Caco-2 (cell line): Measurements from ENCODE around the gene DIS3L2. TPM values are rescaled to one million over a fixed set of nuclear protein-coding genes. Genes with fewer than 3 reads are reported as not detected.

Experiments used
- BruUV-seq: library from RNA; stranded (reverse); fragments of 400-500 nt; replicated peaks from 2 replicates; lab custom pipeline; 2021; lab: Mats Ljungman, UMichigan
- CTCF ChIA-PET: fragments of 300-600 bp; sonication (Branson Sonifier 250); formaldehyde crosslinking; loops from one replicate; lab custom pipeline; 2022; ENCODE audit warnings: antibody characterized with exemption; lab: Charles Lee
- POLR2A ChIA-PET: fragments of 300-600 bp; sonication (Branson Sonifier 250); formaldehyde crosslinking; loops from one replicate; lab custom pipeline; 2022; ENCODE audit warnings: antibody characterized with exemption; lab: Charles Lee
- DNase-seq, 2 experiments: peaks; one replicate each; pipeline versions ENCODE4 v3.0.0 to v3.0.0-alpha.2; 2020 to 2022
- H3K27me3 ChIP-seq: replicated peaks from 2 replicates; pipeline ENCODE4 v1.6.0; 2011; ENCODE audit warnings: low read length; ENCODE audit not compliant: control insufficient read depth, insufficient read depth
- H3K36me3 ChIP-seq: 2 replicates; pipeline ENCODE4 v1.5.1; 2011; ENCODE audit warnings: low read length; ENCODE audit not compliant: control insufficient read depth, insufficient read depth
- H3K4me1 ChIP-seq: fragments of 250-450 bp; sonication (Bioruptor Pico); 2 replicates; pipeline ENCODE4 v1.5.1; 2020; ENCODE audit warnings: mild to moderate bottlenecking
- H3K4me3 ChIP-seq: 2 replicates; pipeline ENCODE4 v1.5.1; 2011; ENCODE audit warnings: low read depth, mild to moderate bottlenecking, control low read depth, low read length
- H3K9me3 ChIP-seq: fragments of 250-450 bp; sonication (Bioruptor Pico); 2 replicates; pipeline ENCODE4 v1.5.1; 2020; ENCODE audit warnings: mild to moderate bottlenecking, moderate library complexity
- H3K27ac Mint-ChIP-seq: one replicate; pipeline ENCODE4 v1.8.0; 2022; ENCODE audit warnings: mixed read lengths; ENCODE audit not compliant: unreplicated experiment
- H3K27me3 Mint-ChIP-seq: one replicate; pipeline ENCODE4 v1.8.0; 2022; ENCODE audit warnings: mixed read lengths; ENCODE audit not compliant: insufficient read depth, unreplicated experiment
- H3K36me3 Mint-ChIP-seq: one replicate; pipeline ENCODE4 v1.8.0; 2022; ENCODE audit warnings: mild to moderate bottlenecking, mixed read lengths; ENCODE audit not compliant: insufficient read depth, unreplicated experiment
- H3K4me1 Mint-ChIP-seq: one replicate; pipeline ENCODE4 v1.8.0; 2022; ENCODE audit warnings: low read depth, mixed read lengths; ENCODE audit not compliant: unreplicated experiment
- H3K4me3 Mint-ChIP-seq: one replicate; pipeline ENCODE4 v1.8.0; 2022; ENCODE audit warnings: mild to moderate bottlenecking, moderate library complexity, mixed read lengths; ENCODE audit not compliant: unreplicated experiment
- H3K9me3 Mint-ChIP-seq: one replicate; pipeline ENCODE4 v1.8.0; 2022; ENCODE audit warnings: mixed read lengths; ENCODE audit not compliant: unreplicated experiment
- intact Hi-C: fragments of 100-400 bp; cut with micrococcal nuclease; formaldehyde crosslinking; loops from one replicate; pipeline ENCODE4 v1.10.0; 2022; ENCODE audit not compliant: unreplicated experiment
- total RNA-seq: library from RNA; stranded (reverse); gene quantifications from 2 replicates; pipeline ENCODE4 v1.2.3, GENCODE V29; 2022
- TF ChIP-seq, protein P1 (sequence below), 2 experiments: fragments of 200-600 bp in 1 of 2; IDR thresholded peaks; 1 replicate in 1 of 2; 2 replicates in 1 of 2; pipeline versions ENCODE4 v1.5.1 to v1.8.0; 2011 to 2022; ENCODE audit warnings: antibody characterized with exemption in 1 of 2, control low read depth in 1 of 2, inconsistent platforms in 1 of 2, low read depth in 1 of 2, low read length in 1 of 2, mild to moderate bottlenecking in 1 of 2, moderate library complexity in 1 of 2; ENCODE audit not compliant: insufficient read depth in 1 of 2, severe bottlenecking in 1 of 2, unreplicated experiment in 1 of 2

DIS3L2 gene
- total RNA-seq, 1 experiment from 2014 or later, result 15.5 TPM

DNA sequence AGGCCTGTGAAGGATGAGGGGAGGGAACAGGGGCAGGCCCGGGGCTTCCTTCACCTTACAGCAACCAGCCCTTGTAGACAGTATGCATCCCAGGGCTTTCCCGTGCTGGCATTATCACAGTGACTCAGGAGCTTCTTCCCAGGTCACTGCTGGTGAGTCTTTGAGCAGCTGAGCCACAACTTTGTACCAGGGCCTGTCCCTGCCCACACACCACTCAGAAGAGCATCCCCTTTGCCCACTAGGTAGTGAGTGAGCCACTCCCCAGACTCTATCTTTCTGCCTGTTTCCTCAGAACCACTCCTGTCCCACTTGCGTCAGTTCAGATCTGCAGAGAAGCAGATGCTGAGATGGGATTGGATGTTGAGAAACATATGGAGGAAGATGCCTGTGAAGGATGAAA, 347.5 kb downstream of the DIS3L2 start:
- H3K36me3 ChIP-seq, result no peaks in the 10 kb centered on the region
- Mint-ChIP-seq H3K9me3 (no peaks in the 10 kb centered on the region), H3K36me3 (no peaks in the 10 kb centered on the region), H3K27me3 (no peaks in the 10 kb centered on the region), H3K4me3 (no peak overlapping the region), H3K27ac (no peak overlapping the region), H3K4me1 (no peaks in the 10 kb centered on the region)
- H3K4me1 ChIP-seq, result no peaks in the 10 kb centered on the region
- H3K27me3 ChIP-seq, result no peaks in the 10 kb centered on the region
- BruUV-seq, result no TSS peak
- no peak for DNase-seq
- intact Hi-C loops, result no loop called here
- no peaks in the 10 kb centered on the region for H3K9me3 ChIP-seq
- H3K4me3 ChIP-seq, result no peak overlapping the region
- TF ChIP-seq, protein P1, sequence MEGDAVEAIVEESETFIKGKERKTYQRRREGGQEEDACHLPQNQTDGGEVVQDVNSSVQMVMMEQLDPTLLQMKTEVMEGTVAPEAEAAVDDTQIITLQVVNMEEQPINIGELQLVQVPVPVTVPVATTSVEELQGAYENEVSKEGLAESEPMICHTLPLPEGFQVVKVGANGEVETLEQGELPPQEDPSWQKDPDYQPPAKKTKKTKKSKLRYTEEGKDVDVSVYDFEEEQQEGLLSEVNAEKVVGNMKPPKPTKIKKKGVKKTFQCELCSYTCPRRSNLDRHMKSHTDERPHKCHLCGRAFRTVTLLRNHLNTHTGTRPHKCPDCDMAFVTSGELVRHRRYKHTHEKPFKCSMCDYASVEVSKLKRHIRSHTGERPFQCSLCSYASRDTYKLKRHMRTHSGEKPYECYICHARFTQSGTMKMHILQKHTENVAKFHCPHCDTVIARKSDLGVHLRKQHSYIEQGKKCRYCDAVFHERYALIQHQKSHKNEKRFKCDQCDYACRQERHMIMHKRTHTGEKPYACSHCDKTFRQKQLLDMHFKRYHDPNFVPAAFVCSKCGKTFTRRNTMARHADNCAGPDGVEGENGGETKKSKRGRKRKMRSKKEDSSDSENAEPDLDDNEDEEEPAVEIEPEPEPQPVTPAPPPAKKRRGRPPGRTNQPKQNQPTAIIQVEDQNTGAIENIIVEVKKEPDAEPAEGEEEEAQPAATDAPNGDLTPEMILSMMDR (IDR thresholded peaks at IDR 0.05; ENCODE audit: insufficient read depth in 1 of 2, low read depth in 1 of 2, low read length in 1 of 2, severe bottlenecking in 1 of 2, unreplicated experiment in 1 of 2), result no peak
- ChIA-PET POLR2A (no interaction called here), CTCF (no interaction called here)

DNA sequence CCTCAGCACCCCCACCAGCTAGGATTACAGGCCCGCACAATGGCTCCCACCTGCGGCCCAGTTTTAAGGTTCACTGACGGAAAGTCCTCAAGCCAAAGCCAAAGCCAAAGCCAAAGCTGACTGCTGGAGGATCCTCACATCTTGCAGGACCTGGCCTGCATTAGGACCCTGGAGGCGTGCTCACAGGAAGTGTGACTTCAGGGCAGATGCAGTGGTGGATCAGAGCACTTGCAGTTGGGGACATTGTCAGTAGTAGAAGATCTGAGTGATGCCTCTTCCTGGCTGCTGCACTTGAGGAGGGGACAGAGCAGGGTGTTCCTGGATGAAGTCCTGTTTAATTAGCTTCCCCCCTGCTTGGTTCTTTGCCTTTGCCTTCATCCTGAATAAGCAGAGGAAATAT, 348.1 kb downstream of the DIS3L2 start:
- Histone ChIP-seq H3K36me3 (no peaks in the 10 kb centered on the region), H3K9me3 (no peaks in the 10 kb centered on the region), H3K4me3 (no peak overlapping the region), H3K27me3 (no peaks in the 10 kb centered on the region), H3K4me1 (no peaks in the 10 kb centered on the region)
- ChIA-PET POLR2A (no interaction called here), CTCF (no interaction called here)
- H3K27me3 Mint-ChIP-seq, result no peaks in the 10 kb centered on the region
- H3K4me3 Mint-ChIP-seq, result no peak overlapping the region
- TF ChIP-seq, protein P1 (IDR thresholded peaks at IDR 0.05; ENCODE audit: insufficient read depth in 1 of 2, low read depth in 1 of 2, low read length in 1 of 2, severe bottlenecking in 1 of 2, unreplicated experiment in 1 of 2), result no peak
- DNase-seq, result no peak
- intact Hi-C loops, result no loop called here
- H3K4me1 Mint-ChIP-seq, result no peaks in the 10 kb centered on the region
- H3K9me3 Mint-ChIP-seq, result no peaks in the 10 kb centered on the region
- no peaks in the 10 kb centered on the region for H3K36me3 Mint-ChIP-seq
- no peak overlapping the region for H3K27ac Mint-ChIP-seq
- BruUV-seq, result no TSS peak

DNA sequence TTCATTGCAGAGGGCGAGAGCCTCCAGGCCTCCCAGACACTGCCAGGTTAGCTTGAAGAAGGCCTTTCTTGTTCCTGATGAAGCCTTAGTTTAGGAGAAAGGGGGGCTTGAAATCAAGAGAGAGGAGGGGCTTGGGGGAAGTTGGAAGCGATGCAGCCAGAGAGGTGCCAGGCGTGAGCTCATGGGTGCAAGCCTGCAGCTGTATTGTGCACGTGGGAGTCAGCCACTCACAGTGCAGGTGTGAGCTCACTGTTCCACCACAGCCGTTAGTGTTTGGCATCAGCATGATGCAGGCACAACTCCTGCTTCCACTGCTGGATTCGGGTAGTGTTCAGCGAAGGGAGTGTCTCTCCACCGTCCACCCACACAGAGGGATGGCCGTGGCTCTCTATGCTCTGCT, 348.6 kb downstream of the DIS3L2 start:
- no peaks in the 10 kb centered on the region for H3K36me3 Mint-ChIP-seq
- H3K9me3 ChIP-seq, result no peaks in the 10 kb centered on the region
- no peak overlapping the region for H3K4me3 Mint-ChIP-seq
- no peaks in the 10 kb centered on the region for H3K27me3 Mint-ChIP-seq
- H3K9me3 Mint-ChIP-seq, result no peaks in the 10 kb centered on the region
- H3K4me3 ChIP-seq, result no peak overlapping the region
- no peak overlapping the region for H3K27ac Mint-ChIP-seq
- POLR2A ChIA-PET, result no interaction called here
- no peaks in the 10 kb centered on the region for H3K27me3 ChIP-seq
- TF ChIP-seq, protein P1 (IDR thresholded peaks at IDR 0.05; ENCODE audit: insufficient read depth in 1 of 2, low read depth in 1 of 2, low read length in 1 of 2, severe bottlenecking in 1 of 2, unreplicated experiment in 1 of 2), result no peak
- no peak for DNase-seq
- H3K4me1 Mint-ChIP-seq, result no peaks in the 10 kb centered on the region
- no TSS peak for BruUV-seq
- no peaks in the 10 kb centered on the region for H3K36me3 ChIP-seq
- intact Hi-C loops, result no loop called here
- CTCF ChIA-PET, result no interaction called here
- no peaks in the 10 kb centered on the region for H3K4me1 ChIP-seq
